DMS53 treated with DMSO at 0.1 percent for 48 hours (cell line): Measurements from ENCODE around the gene EXOSC10.

Source experiments
- DNase-seq: peaks from one replicate; lab custom pipeline; 2025; ENCODE audit not compliant: unreplicated experiment; lab: John Stamatoyannopoulos, UW

EXOSC10 gene

GRCh38 chr1:11099310-11100148 is at the start of gene EXOSC10:
EXOSC10 (minus strand) TSS chr1:11099869; CDS start chr1:11099831, 38 bp downstream.
- DNase-seq, result peak; percentile 67

- no peak for DNase-seq
Observed at GRCh38 chr1:11147197-11147770, 47.6 kb upstream of the EXOSC10 start.

- DNase-seq, result no peak
Observed at GRCh38 chr1:11145741-11146140, 46.1 kb upstream of the EXOSC10 start.

GRCh38 chr1:11144570-11145256 is 45.0 kb upstream of the EXOSC10 start:
- no peak for DNase-seq

GRCh38 chr1:11143907-11144306 is 44.2 kb upstream of the EXOSC10 start:
- DNase-seq, result no peak

GRCh38 chr1:11143401-11143800 is 43.7 kb upstream of the EXOSC10 start:
- DNase-seq, result no peak

- DNase-seq, result no peak
Observed at GRCh38 chr1:11142618-11143391, 43.1 kb upstream of the EXOSC10 start.

- no peak for DNase-seq
Observed at GRCh38 chr1:11138952-11139351, 39.3 kb upstream of the EXOSC10 start.

GRCh38 chr1:11138029-11138428 is 38.4 kb upstream of the EXOSC10 start:
- DNase-seq, result no peak

- DNase-seq, result no peak
Observed at GRCh38 chr1:11134898-11135266, 35.2 kb upstream of the EXOSC10 start.

- DNase-seq, result no peak
Observed at GRCh38 chr1:11134251-11134897, 34.7 kb upstream of the EXOSC10 start.

- DNase-seq, result no peak
Observed at GRCh38 chr1:11132563-11133293, 33.1 kb upstream of the EXOSC10 start.

- no peak for DNase-seq
Observed at GRCh38 chr1:11131816-11132215, 32.1 kb upstream of the EXOSC10 start.

GRCh38 chr1:11130406-11130805 is 30.7 kb upstream of the EXOSC10 start:
- no peak for DNase-seq

- DNase-seq, result no peak
Observed at GRCh38 chr1:11129649-11130390, 30.2 kb upstream of the EXOSC10 start.

- no peak for DNase-seq
Observed at GRCh38 chr1:11126569-11126968, 26.9 kb upstream of the EXOSC10 start.

GRCh38 chr1:11125931-11126330 is 26.3 kb upstream of the EXOSC10 start:
- DNase-seq, result no peak

- DNase-seq, result no peak
Observed at GRCh38 chr1:11124965-11125364, 25.3 kb upstream of the EXOSC10 start.

GRCh38 chr1:11116318-11116717 is 16.6 kb upstream of the EXOSC10 start:
- DNase-seq, result no peak
